Neural progenitor cell (in vitro differentiated cells): ENCODE results near the gene TGM5. TPM values are rescaled to one million over a fixed set of nuclear protein-coding genes. Genes with fewer than 3 reads are reported as not detected.
"Not testable (repeated sequence)": the region's sequence is repeated elsewhere in the genome, so short reads cannot be mapped to it uniquely, and the experiment has no call there.

Source experiments
- DNase-seq: peaks from one replicate; pipeline ENCODE4 v3.0.0-alpha.2; 2016; ENCODE audit warnings: low spot score
- H2AFZ ChIP-seq: fragments of 200-600 bp; sonication (generic); replicated peaks from 2 replicates; pipeline ENCODE4 v1.6.1; 2016; ENCODE audit warnings: antibody characterized with exemption
- H3F3A ChIP-seq: fragments of 200-600 bp; sonication (generic); 2 replicates; pipeline ENCODE4 v1.6.1; 2016; ENCODE audit warnings: antibody characterized with exemption, low read depth
- H3K27ac ChIP-seq: fragments of 200-600 bp; sonication (generic); 2 replicates; pipeline ENCODE4 v1.5.1; 2016; ENCODE audit warnings: mild to moderate bottlenecking
- H3K27me3 ChIP-seq: fragments of 200-600 bp; sonication (generic); 2 replicates; pipeline ENCODE4 v1.6.1; 2016; ENCODE audit warnings: mild to moderate bottlenecking, moderate library complexity
- H3K36me3 ChIP-seq: fragments of 200-600 bp; sonication (generic); 2 replicates; pipeline ENCODE4 v1.5.1; 2016
- H3K4me1 ChIP-seq: fragments of 200-600 bp; sonication (generic); 2 replicates; pipeline ENCODE4 v1.6.1; 2016; ENCODE audit warnings: mixed run types
- H3K4me2 ChIP-seq: fragments of 200-600 bp; sonication (generic); 2 replicates; pipeline ENCODE4 v1.6.1; 2016
- H3K4me3 ChIP-seq: fragments of 200-600 bp; sonication (generic); 2 replicates; pipeline ENCODE4 v1.5.1; 2016
- H3K79me2 ChIP-seq: fragments of 200-600 bp; sonication (generic); 2 replicates; pipeline ENCODE4 v1.6.1; 2016; ENCODE audit warnings: low read depth
- H3K9ac ChIP-seq: fragments of 200-600 bp; sonication (generic); 2 replicates; pipeline ENCODE4 v1.6.1; 2016
- H3K9me3 ChIP-seq: fragments of 200-600 bp; sonication (generic); 2 replicates; pipeline ENCODE4 v1.5.1; 2016; ENCODE audit warnings: low read depth
- H4K20me1 ChIP-seq: fragments of 200-600 bp; sonication (generic); 2 replicates; pipeline ENCODE4 v1.6.1; 2016; ENCODE audit warnings: low read depth
- H3K27ac Mint-ChIP-seq: 3 replicates; pipeline ENCODE4 v1.8.0; 2021; ENCODE audit warnings: mixed read lengths
- H3K27me3 Mint-ChIP-seq: 2 replicates; pipeline ENCODE4 v1.8.0; 2022; ENCODE audit warnings: low read depth, mild to moderate bottlenecking, inconsistent platforms, moderate library complexity, mixed read lengths; ENCODE audit not compliant: insufficient read depth
- H3K36me3 Mint-ChIP-seq: 3 replicates; pipeline ENCODE4 v1.8.0; 2021; ENCODE audit warnings: mixed read lengths
- H3K4me1 Mint-ChIP-seq: 3 replicates; pipeline ENCODE4 v1.8.0; 2021; ENCODE audit warnings: mixed read lengths
- H3K4me3 Mint-ChIP-seq: 3 replicates; pipeline ENCODE4 v1.8.0; 2021; ENCODE audit warnings: mild to moderate bottlenecking, moderate library complexity, mixed read lengths
- H3K9me3 Mint-ChIP-seq: 3 replicates; pipeline ENCODE4 v1.8.0; 2020; ENCODE audit warnings: mixed read lengths
- CTCF ChIP-seq: fragments of 200-600 bp; sonication (generic); IDR thresholded peaks from 2 replicates; pipeline ENCODE4 v1.5.1; 2017; ENCODE audit warnings: antibody characterized with exemption, mild to moderate bottlenecking
- EZH2 ChIP-seq: fragments of 200-600 bp; sonication (generic); IDR thresholded peaks from 2 replicates; pipeline ENCODE4 v1.6.1; 2017; ENCODE audit warnings: antibody characterized with exemption, mild to moderate bottlenecking, moderate library complexity
- EZH2phosphoT487 ChIP-seq: fragments of 200-600 bp; sonication (generic); IDR thresholded peaks from 2 replicates; pipeline ENCODE4 v1.6.1; 2017; ENCODE audit warnings: antibody characterized with exemption
- total RNA-seq: library from RNA; depleted of rRNA; stranded (reverse); fragments of >200 nt; gene quantifications from 2 replicates; pipeline ENCODE4 v1.2.3, GENCODE V29; 2015; ENCODE audit warnings: low replicate concordance

The TGM5 gene
- total RNA-seq, 1 donor from 2014 or later = not detected

DNA sequence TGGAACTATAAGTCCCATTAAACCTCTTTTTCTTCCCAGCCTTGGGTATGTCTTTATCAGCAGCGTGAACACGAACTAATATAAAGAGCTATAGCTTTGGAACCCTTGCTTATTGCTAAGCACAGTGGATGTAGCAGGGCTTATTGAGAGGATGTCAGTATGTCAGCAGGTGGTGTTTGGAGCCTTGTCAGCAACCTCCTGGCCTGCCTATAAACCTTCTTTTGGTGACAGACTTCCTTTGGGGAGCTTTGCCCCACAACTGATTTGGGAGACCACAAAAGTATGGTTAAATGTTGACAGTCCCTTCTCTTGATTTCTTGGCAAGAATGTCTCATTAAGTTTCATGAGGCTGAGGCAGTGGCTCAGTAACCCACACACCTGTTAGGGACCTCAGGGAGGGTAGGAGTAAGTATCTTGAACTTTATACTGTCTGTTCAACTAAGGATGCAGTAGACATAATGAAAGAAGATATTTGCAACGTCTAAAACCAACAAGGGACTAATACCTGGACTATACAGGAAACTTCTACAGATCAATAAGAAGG lies 66.7 kb downstream of the TGM5 start:
- H3F3A ChIP-seq = no peaks in the 10 kb centered on the region
- no peaks in the 10 kb centered on the region for H3K27me3 Mint-ChIP-seq
- no peaks in the 10 kb centered on the region for H3K4me1 ChIP-seq
- no peaks in the 10 kb centered on the region for H3K9me3 Mint-ChIP-seq
- no peak for DNase-seq
- no peak overlapping the region for H2AFZ ChIP-seq
- H3K9me3 ChIP-seq = no peaks in the 10 kb centered on the region
- H3K27ac ChIP-seq = no peak overlapping the region
- H3K4me2 ChIP-seq = no peak overlapping the region
- no peak for TF ChIP-seq CTCF
- TF ChIP-seq EZH2 = no peak
- TF ChIP-seq EZH2phosphoT487 = no peak
- H3K27ac Mint-ChIP-seq = no peak overlapping the region
- H3K4me3 Mint-ChIP-seq = no peak overlapping the region
- H4K20me1 ChIP-seq = no peaks in the 10 kb centered on the region
- H3K36me3 Mint-ChIP-seq = peaks cover 16% of the 10 kb centered on the region
- no peak overlapping the region for H3K9ac ChIP-seq
- no peaks in the 10 kb centered on the region for H3K27me3 ChIP-seq
- no peaks in the 10 kb centered on the region for H3K4me1 Mint-ChIP-seq
- no peaks in the 10 kb centered on the region for H3K79me2 ChIP-seq
- no peak overlapping the region for H3K4me3 ChIP-seq
- no peaks in the 10 kb centered on the region for H3K36me3 ChIP-seq

- H3K27me3 Mint-ChIP-seq = no peaks in the 10 kb centered on the region
- Histone ChIP-seq H3K4me3 (no peak overlapping the region), H3K9me3 (no peaks in the 10 kb centered on the region), H2AFZ (no peak overlapping the region), H4K20me1 (no peaks in the 10 kb centered on the region), H3K27me3 (no peaks in the 10 kb centered on the region), H3K4me2 (no peak overlapping the region), H3K36me3 (no peaks in the 10 kb centered on the region), H3K9ac (no peak overlapping the region), H3F3A (no peaks in the 10 kb centered on the region), H3K27ac (no peak overlapping the region), H3K79me2 (no peaks in the 10 kb centered on the region), H3K4me1 (no peaks in the 10 kb centered on the region)
- no peak overlapping the region for H3K27ac Mint-ChIP-seq
- no peaks in the 10 kb centered on the region for H3K4me1 Mint-ChIP-seq
- H3K4me3 Mint-ChIP-seq = no peak overlapping the region
- peaks cover 16% of the 10 kb centered on the region for H3K36me3 Mint-ChIP-seq
- TF ChIP-seq EZH2 = no peak
- H3K9me3 Mint-ChIP-seq = no peaks in the 10 kb centered on the region
- DNase-seq = no peak
These were observed 67.7 kb downstream of the TGM5 start for GRCh38 chr15:43198992-43199391.

- not testable (repeated sequence) for H3K4me1 ChIP-seq, H3K4me2 ChIP-seq, H3K36me3 ChIP-seq, DNase-seq, H4K20me1 ChIP-seq, H3F3A ChIP-seq, H3K79me2 ChIP-seq, H3K9ac ChIP-seq, H3K4me1 Mint-ChIP-seq, H3K27ac ChIP-seq, H3K4me3 Mint-ChIP-seq, H3K9me3 Mint-ChIP-seq, H3K27me3 ChIP-seq, H2AFZ ChIP-seq, H3K27me3 Mint-ChIP-seq, H3K27ac Mint-ChIP-seq, H3K4me3 ChIP-seq, H3K9me3 ChIP-seq
- peaks cover 16% of the 10 kb centered on the region for H3K36me3 Mint-ChIP-seq
These were observed 68.2 kb downstream of the TGM5 start for GRCh38 chr15:43198556-43198955.

DNA sequence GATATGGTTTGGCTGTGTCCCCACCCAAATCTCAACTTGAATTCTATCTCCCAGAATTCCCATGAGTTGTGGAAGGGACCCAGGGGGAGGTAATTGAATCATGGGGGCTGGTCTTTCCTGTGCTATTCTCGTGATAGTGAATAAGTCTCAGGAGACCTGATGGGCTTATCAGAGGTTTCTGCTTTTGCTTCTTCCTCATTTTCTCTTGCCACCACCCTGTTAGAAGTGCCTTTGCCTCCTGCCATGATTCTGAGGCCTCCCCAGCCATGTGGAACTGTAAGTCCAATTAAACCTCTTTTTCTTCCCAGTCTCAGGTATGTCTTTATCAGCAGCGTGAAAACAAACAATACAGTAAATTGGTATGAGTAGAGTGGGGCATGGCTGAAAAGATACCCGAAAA lies 69.0 kb downstream of the TGM5 start:
- not testable (repeated sequence) for H3K4me3 Mint-ChIP-seq, H3K4me1 ChIP-seq, H3K27ac ChIP-seq, H3K79me2 ChIP-seq, H3K4me1 Mint-ChIP-seq, H3K27me3 Mint-ChIP-seq, H3K9me3 Mint-ChIP-seq, H3K4me3 ChIP-seq, H3K27me3 ChIP-seq, H3K4me2 ChIP-seq, H3K9ac ChIP-seq, DNase-seq, H2AFZ ChIP-seq, H3K36me3 ChIP-seq, H3K27ac Mint-ChIP-seq, H3F3A ChIP-seq, H3K9me3 ChIP-seq, H4K20me1 ChIP-seq
- peaks cover 16% of the 10 kb centered on the region for H3K36me3 Mint-ChIP-seq

GRCh38 chr15:43196760-43197548 lies 69.8 kb downstream of the TGM5 start:
- Histone ChIP-seq H4K20me1 (no peaks in the 10 kb centered on the region), H3K79me2 (no peaks in the 10 kb centered on the region), H3K27ac (no peak overlapping the region), H3F3A (no peaks in the 10 kb centered on the region), H3K36me3 (peaks cover 7% of the 10 kb centered on the region), H3K9me3 (no peaks in the 10 kb centered on the region), H3K4me2 (no peak overlapping the region), H3K4me3 (no peak overlapping the region), H3K4me1 (no peaks in the 10 kb centered on the region), H3K27me3 (no peaks in the 10 kb centered on the region), H3K9ac (no peak overlapping the region), H2AFZ (no peak overlapping the region)
- no peak for DNase-seq
- Mint-ChIP-seq H3K27me3 (no peaks in the 10 kb centered on the region), H3K36me3 (peaks cover 16% of the 10 kb centered on the region), H3K27ac (no peak overlapping the region), H3K9me3 (no peaks in the 10 kb centered on the region), H3K4me1 (no peaks in the 10 kb centered on the region), H3K4me3 (no peak overlapping the region)
- TF ChIP-seq EZH2phosphoT487 (no peak), EZH2 (no peak), CTCF (no peak)
